ENCODE data around the gene AGAP1. TPM values are rescaled to one million over a fixed set of nuclear protein-coding genes. Genes with fewer than 3 reads are reported as not detected.

AGAP1 gene
- total RNA-seq, 2 donors from 2014 or later, result 32.8 to 34.7 TPM

DNA sequence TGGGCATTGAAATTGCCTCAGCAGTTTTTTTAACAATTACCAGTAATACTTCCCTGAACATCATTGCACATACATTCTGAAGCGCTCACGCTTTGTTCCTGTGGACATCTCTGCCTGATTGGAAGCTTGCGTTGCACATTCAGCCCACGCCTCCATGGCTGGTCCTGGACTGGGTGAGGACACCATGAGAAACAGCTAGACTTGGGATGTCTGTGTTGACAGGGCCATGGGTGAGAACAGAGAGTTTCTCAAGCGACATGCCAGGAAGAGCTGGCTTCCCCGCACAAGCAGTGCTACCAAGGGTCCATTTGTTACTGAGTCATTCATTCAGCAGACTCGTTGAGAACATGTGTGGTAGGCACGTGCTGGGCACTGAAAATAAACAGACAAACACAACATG is 508.0 kb downstream of the AGAP1 start:
- WGBS, 2 experiments (ENCODE audit: insufficient coverage in 1 of 2, insufficient read length in 1 of 2), result 94 to 100% methylated on average over 6 to 8 of the region's 8 CpGs
- no peaks in the 10 kb centered on the region for H3K4me1 ChIP-seq (ENCODE audit: control insufficient read depth, insufficient read depth, low read length)
- H3K4me3 Mint-ChIP-seq, result no peak overlapping the region
- no peaks in the 10 kb centered on the region for H3K9me3 ChIP-seq (ENCODE audit: control insufficient read depth, low read length)
- peaks cover 3% of the 10 kb centered on the region for H3K9me3 Mint-ChIP-seq
- H3K36me3 Mint-ChIP-seq (ENCODE audit: low read depth), result peaks cover 6% of the 10 kb centered on the region
- no peaks in the 10 kb centered on the region for H3K4me1 Mint-ChIP-seq
- H3K27ac Mint-ChIP-seq, result no peak overlapping the region
- no peaks in the 10 kb centered on the region for H3K27me3 ChIP-seq (ENCODE audit: control insufficient read depth, insufficient read depth, low read length, poor library complexity, severe bottlenecking)
- TF ChIP-seq, protein P1, sequence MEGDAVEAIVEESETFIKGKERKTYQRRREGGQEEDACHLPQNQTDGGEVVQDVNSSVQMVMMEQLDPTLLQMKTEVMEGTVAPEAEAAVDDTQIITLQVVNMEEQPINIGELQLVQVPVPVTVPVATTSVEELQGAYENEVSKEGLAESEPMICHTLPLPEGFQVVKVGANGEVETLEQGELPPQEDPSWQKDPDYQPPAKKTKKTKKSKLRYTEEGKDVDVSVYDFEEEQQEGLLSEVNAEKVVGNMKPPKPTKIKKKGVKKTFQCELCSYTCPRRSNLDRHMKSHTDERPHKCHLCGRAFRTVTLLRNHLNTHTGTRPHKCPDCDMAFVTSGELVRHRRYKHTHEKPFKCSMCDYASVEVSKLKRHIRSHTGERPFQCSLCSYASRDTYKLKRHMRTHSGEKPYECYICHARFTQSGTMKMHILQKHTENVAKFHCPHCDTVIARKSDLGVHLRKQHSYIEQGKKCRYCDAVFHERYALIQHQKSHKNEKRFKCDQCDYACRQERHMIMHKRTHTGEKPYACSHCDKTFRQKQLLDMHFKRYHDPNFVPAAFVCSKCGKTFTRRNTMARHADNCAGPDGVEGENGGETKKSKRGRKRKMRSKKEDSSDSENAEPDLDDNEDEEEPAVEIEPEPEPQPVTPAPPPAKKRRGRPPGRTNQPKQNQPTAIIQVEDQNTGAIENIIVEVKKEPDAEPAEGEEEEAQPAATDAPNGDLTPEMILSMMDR (conservative IDR thresholded peaks at IDR 0.05), result no peak
- H3K4me3 ChIP-seq (ENCODE audit: low read length), result no peak overlapping the region
- no peaks in the 10 kb centered on the region for H3K27me3 Mint-ChIP-seq (ENCODE audit: insufficient read depth)
- no peak overlapping the region for H3K27ac ChIP-seq (ENCODE audit: low read depth, low read length)
- no peak overlapping the region for H3K9ac ChIP-seq (ENCODE audit: extremely low read depth, low read length, poor library complexity, severe bottlenecking)
- no peaks in the 10 kb centered on the region for H3K36me3 ChIP-seq (ENCODE audit: control insufficient read depth, insufficient read depth, low read length)
- DNase-seq, result no peak

DNA sequence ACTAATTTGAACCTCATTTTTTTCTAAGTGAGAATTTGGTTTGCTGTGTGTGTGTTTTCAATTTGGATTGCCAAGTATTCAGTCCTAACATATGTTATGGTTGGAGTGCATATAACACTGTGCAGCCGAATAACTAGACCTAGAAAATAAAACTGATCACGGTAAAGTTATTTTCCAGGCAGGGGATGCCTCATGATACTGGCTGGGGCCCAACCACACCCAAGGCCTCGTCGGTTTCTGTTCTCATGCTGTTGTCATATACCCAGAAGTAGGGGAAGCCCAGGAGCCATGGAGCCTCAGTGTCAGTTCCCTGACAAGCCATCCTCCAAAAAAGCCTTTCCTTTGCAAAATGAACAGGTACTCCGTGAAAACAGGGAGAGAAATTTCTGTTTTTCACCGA is 514.2 kb downstream of the AGAP1 start:
- Mint-ChIP-seq H3K27ac (no peak overlapping the region), H3K4me1 (peaks cover 4% of the 10 kb centered on the region), H3K9me3 (peaks cover 3% of the 10 kb centered on the region), H3K36me3 (ENCODE audit: low read depth) (peaks cover 6% of the 10 kb centered on the region), H3K27me3 (ENCODE audit: insufficient read depth) (peaks cover 2% of the 10 kb centered on the region), H3K4me3 (no peak overlapping the region)
- WGBS, 2 experiments (ENCODE audit: insufficient coverage in 1 of 2, insufficient read length in 1 of 2), result 94 to 100% methylated on average over 3 to 6 of the region's 6 CpGs
- Histone ChIP-seq H3K9me3 (ENCODE audit: control insufficient read depth, low read length) (no peaks in the 10 kb centered on the region), H3K27me3 (ENCODE audit: control insufficient read depth, insufficient read depth, low read length, poor library complexity, severe bottlenecking) (no peaks in the 10 kb centered on the region), H3K4me1 (ENCODE audit: control insufficient read depth, insufficient read depth, low read length) (no peaks in the 10 kb centered on the region), H3K27ac (ENCODE audit: low read depth, low read length) (no peak overlapping the region), H3K4me3 (ENCODE audit: low read length) (no peak overlapping the region), H3K36me3 (ENCODE audit: control insufficient read depth, insufficient read depth, low read length) (no peaks in the 10 kb centered on the region), H3K9ac (ENCODE audit: extremely low read depth, low read length, poor library complexity, severe bottlenecking) (no peak overlapping the region)
- TF ChIP-seq, protein P1 (conservative IDR thresholded peaks at IDR 0.05), result no peak
- DNase-seq, result no peak

DNA sequence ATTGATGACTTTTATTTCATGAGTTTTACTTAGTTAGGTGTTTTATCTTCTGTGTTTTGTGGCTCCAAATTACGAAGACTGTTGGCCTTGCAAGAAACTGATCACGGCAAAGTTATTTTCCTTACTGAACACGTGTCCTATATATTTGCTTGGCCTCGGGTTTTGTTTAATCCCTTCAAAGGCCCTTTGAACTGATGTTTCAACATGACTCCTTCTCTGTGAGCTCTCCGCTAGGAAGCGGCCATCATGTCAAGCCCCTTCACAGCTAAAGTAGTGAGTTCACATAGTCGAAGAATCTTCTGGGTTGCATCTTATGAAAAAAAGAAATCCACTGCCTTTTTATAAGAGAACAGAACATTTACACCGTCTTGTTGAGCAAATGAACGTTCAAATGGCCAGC is 515.0 kb downstream of the AGAP1 start:
- DNase-seq, result no peak
- no peaks in the 10 kb centered on the region for H3K9me3 ChIP-seq (ENCODE audit: control insufficient read depth, low read length)
- peaks cover 3% of the 10 kb centered on the region for H3K9me3 Mint-ChIP-seq
- H3K36me3 Mint-ChIP-seq (ENCODE audit: low read depth), result peaks cover 6% of the 10 kb centered on the region
- no peaks in the 10 kb centered on the region for H3K27me3 ChIP-seq (ENCODE audit: control insufficient read depth, insufficient read depth, low read length, poor library complexity, severe bottlenecking)
- TF ChIP-seq, protein P1 (conservative IDR thresholded peaks at IDR 0.05), result no peak
- H3K4me3 ChIP-seq (ENCODE audit: low read length), result no peak overlapping the region
- peaks cover 5% of the 10 kb centered on the region for H3K4me1 Mint-ChIP-seq
- 92 to 93% methylated on average over 9 of the region's 9 CpGs for WGBS, 2 experiments (ENCODE audit: insufficient coverage in 1 of 2, insufficient read length in 1 of 2)
- H3K36me3 ChIP-seq (ENCODE audit: control insufficient read depth, insufficient read depth, low read length), result no peaks in the 10 kb centered on the region
- H3K27ac ChIP-seq (ENCODE audit: low read depth, low read length), result no peak overlapping the region
- no peaks in the 10 kb centered on the region for H3K4me1 ChIP-seq (ENCODE audit: control insufficient read depth, insufficient read depth, low read length)
- no peak overlapping the region for H3K4me3 Mint-ChIP-seq
- H3K27me3 Mint-ChIP-seq (ENCODE audit: insufficient read depth), result peaks cover 2% of the 10 kb centered on the region
- H3K27ac Mint-ChIP-seq, result no peak overlapping the region
- H3K9ac ChIP-seq (ENCODE audit: extremely low read depth, low read length, poor library complexity, severe bottlenecking), result no peak overlapping the region

Measured in endodermal cell (in vitro differentiated cells).